Measurements from ENCODE around the gene SCLT1.

The SCLT1 gene

GRCh38 chr4:129043523-129043922 lies 49.8 kb downstream of the SCLT1 start:
- POLR2A ChIA-PET, result no interaction called here
- CTCF ChIA-PET, result interaction anchor here (0.6 to 0.9 kb wide), 2 partner anchors 67 to 215 kb away, joined by 3 read pairs; no protein-coding TSS in a partner anchor
- Histone ChIP-seq H3K36me3 (ENCODE audit: control insufficient read depth in 4 of 4, insufficient read depth in 4 of 4, low read length in 3 of 4) (peaks cover 3 to 8% (median 4%) of the 10 kb centered on the region in 4 experiments), H3K4me3 (ENCODE audit: control insufficient read depth in 1 of 7, extremely low read depth in 1 of 7, insufficient read depth in 4 of 7, low read depth in 2 of 7, low read length in 6 of 7) (no peak overlapping the region), H3K27me3 (replicated peaks in 2 of 5; ENCODE audit: control insufficient read depth in 4 of 5, insufficient read depth in 5 of 5, low read length in 4 of 5) (no peaks in the 10 kb centered on the region), H3K4me1 (ENCODE audit: control extremely low read depth in 1 of 4, control insufficient read depth in 4 of 4, insufficient read depth in 4 of 4, low read length in 3 of 4) (no peaks in the 10 kb centered on the region), H3K27ac (ENCODE audit: insufficient read depth in 1 of 2, low read depth in 1 of 2, low read length in 2 of 2, poor library complexity in 1 of 2, severe bottlenecking in 2 of 2) (no peak overlapping the region), H3K9me3 (ENCODE audit: control extremely low read depth in 1 of 5, control insufficient read depth in 4 of 5, insufficient read depth in 2 of 5, low read depth in 1 of 5, low read length in 4 of 5) (no peaks in the 10 kb centered on the region)
- peak; percentile 7 to 27 (median 14) for DNase-seq

GRCh38 chr4:129040471-129040870 lies 52.9 kb downstream of the SCLT1 start:
- no CpG with 5 or more reads among the region's 2 CpGs for WGBS (ENCODE audit: insufficient coverage)
- Histone ChIP-seq H3K27ac (ENCODE audit: insufficient read depth in 1 of 2, low read depth in 1 of 2, low read length in 2 of 2, poor library complexity in 1 of 2, severe bottlenecking in 2 of 2) (no peak overlapping the region), H3K27me3 (replicated peaks in 2 of 5; ENCODE audit: control insufficient read depth in 4 of 5, insufficient read depth in 5 of 5, low read length in 4 of 5) (no peaks in the 10 kb centered on the region), H3K9me3 (ENCODE audit: control extremely low read depth in 1 of 5, control insufficient read depth in 4 of 5, insufficient read depth in 2 of 5, low read depth in 1 of 5, low read length in 4 of 5) (no peaks in the 10 kb centered on the region), H3K36me3 (ENCODE audit: control insufficient read depth in 4 of 4, insufficient read depth in 4 of 4, low read length in 3 of 4) (peaks cover 3 to 8% (median 4%) of the 10 kb centered on the region in 4 experiments), H3K4me3 (ENCODE audit: control insufficient read depth in 1 of 7, extremely low read depth in 1 of 7, insufficient read depth in 4 of 7, low read depth in 2 of 7, low read length in 6 of 7) (no peak overlapping the region), H3K4me1 (ENCODE audit: control extremely low read depth in 1 of 4, control insufficient read depth in 4 of 4, insufficient read depth in 4 of 4, low read length in 3 of 4) (no peaks in the 10 kb centered on the region)
- CTCF ChIA-PET, result interaction anchor here (0.6 kb wide), 1 partner anchor 227 kb away, joined by 3 read pairs; no protein-coding TSS in a partner anchor
- DNase-seq, result no peak
- POLR2A ChIA-PET, result no interaction called here

GRCh38 chr4:129037093-129037492 lies 56.2 kb downstream of the SCLT1 start:
- WGBS (ENCODE audit: insufficient coverage), result no CpG with 5 or more reads among the region's 1 CpG
- POLR2A ChIA-PET, result no interaction called here
- Histone ChIP-seq H3K36me3 (ENCODE audit: control insufficient read depth in 4 of 4, insufficient read depth in 4 of 4, low read length in 3 of 4) (peaks cover 3 to 8% (median 6%) of the 10 kb centered on the region in 4 experiments), H3K4me1 (ENCODE audit: control extremely low read depth in 1 of 4, control insufficient read depth in 4 of 4, insufficient read depth in 4 of 4, low read length in 3 of 4) (no peaks in the 10 kb centered on the region), H3K27me3 (replicated peaks in 2 of 5; ENCODE audit: control insufficient read depth in 4 of 5, insufficient read depth in 5 of 5, low read length in 4 of 5) (no peaks in the 10 kb centered on the region), H3K27ac (ENCODE audit: insufficient read depth in 1 of 2, low read depth in 1 of 2, low read length in 2 of 2, poor library complexity in 1 of 2, severe bottlenecking in 2 of 2) (no peak overlapping the region), H3K9me3 (ENCODE audit: control extremely low read depth in 1 of 5, control insufficient read depth in 4 of 5, insufficient read depth in 2 of 5, low read depth in 1 of 5, low read length in 4 of 5) (peaks cover 0 to under 1% (median 0%) of the 10 kb centered on the region in 5 experiments), H3K4me3 (ENCODE audit: control insufficient read depth in 1 of 7, extremely low read depth in 1 of 7, insufficient read depth in 4 of 7, low read depth in 2 of 7, low read length in 6 of 7) (no peak overlapping the region)
- CTCF ChIA-PET, result interaction anchor here (0.6 kb wide), 1 partner anchor 1033 kb away, joined by 3 read pairs; no protein-coding TSS in a partner anchor
- no peak for DNase-seq

GRCh38 chr4:129014566-129015509 lies 78.5 kb downstream of the SCLT1 start:
- CTCF ChIA-PET, result no interaction called here
- H3K36me3 ChIP-seq (ENCODE audit: control insufficient read depth in 4 of 4, insufficient read depth in 4 of 4, low read length in 3 of 4), result peaks cover 0 to 16% (median 5%) of the 10 kb centered on the region in 4 experiments
- 100% methylated on average over 3 of the region's 5 CpGs for WGBS (ENCODE audit: insufficient coverage)
- no peak overlapping the region for H3K4me3 ChIP-seq (ENCODE audit: control insufficient read depth in 1 of 7, extremely low read depth in 1 of 7, insufficient read depth in 4 of 7, low read depth in 2 of 7, low read length in 6 of 7)
- DNase-seq, result no peak
- POLR2A ChIA-PET, result no interaction called here
- no peaks in the 10 kb centered on the region for H3K27me3 ChIP-seq (replicated peaks in 2 of 5; ENCODE audit: control insufficient read depth in 4 of 5, insufficient read depth in 5 of 5, low read length in 4 of 5)
- no peak overlapping the region for H3K27ac ChIP-seq (ENCODE audit: insufficient read depth in 1 of 2, low read depth in 1 of 2, low read length in 2 of 2, poor library complexity in 1 of 2, severe bottlenecking in 2 of 2)
- peaks cover 0 to 51% (median 12%) of the 10 kb centered on the region in 5 experiments for H3K9me3 ChIP-seq (ENCODE audit: control extremely low read depth in 1 of 5, control insufficient read depth in 4 of 5, insufficient read depth in 2 of 5, low read depth in 1 of 5, low read length in 4 of 5)
- no peaks in the 10 kb centered on the region for H3K4me1 ChIP-seq (ENCODE audit: control extremely low read depth in 1 of 4, control insufficient read depth in 4 of 4, insufficient read depth in 4 of 4, low read length in 3 of 4)

- no peak overlapping the region for H3K4me3 ChIP-seq (ENCODE audit: control insufficient read depth in 1 of 7, extremely low read depth in 1 of 7, insufficient read depth in 4 of 7, low read depth in 2 of 7, low read length in 6 of 7)
- POLR2A ChIA-PET, result no interaction called here
- H3K4me1 ChIP-seq (ENCODE audit: control extremely low read depth in 1 of 4, control insufficient read depth in 4 of 4, insufficient read depth in 4 of 4, low read length in 3 of 4), result no peaks in the 10 kb centered on the region
- H3K36me3 ChIP-seq (ENCODE audit: control insufficient read depth in 4 of 4, insufficient read depth in 4 of 4, low read length in 3 of 4), result no peaks in the 10 kb centered on the region
- H3K27ac ChIP-seq (ENCODE audit: insufficient read depth in 1 of 2, low read depth in 1 of 2, low read length in 2 of 2, poor library complexity in 1 of 2, severe bottlenecking in 2 of 2), result no peak overlapping the region
- WGBS (ENCODE audit: insufficient coverage), result 100% methylated on average over 2 of the region's 4 CpGs
- no peaks in the 10 kb centered on the region for H3K27me3 ChIP-seq (replicated peaks in 2 of 5; ENCODE audit: control insufficient read depth in 4 of 5, insufficient read depth in 5 of 5, low read length in 4 of 5)
- peaks cover 0 to 34% (median 7%) of the 10 kb centered on the region in 5 experiments for H3K9me3 ChIP-seq (ENCODE audit: control extremely low read depth in 1 of 5, control insufficient read depth in 4 of 5, insufficient read depth in 2 of 5, low read depth in 1 of 5, low read length in 4 of 5)
- CTCF ChIA-PET, result no interaction called here
- DNase-seq, result no peak
These were observed 85.2 kb downstream of the SCLT1 start for GRCh38 chr4:129008096-129008495.

GRCh38 chr4:128986908-128987307 lies 106.4 kb downstream of the SCLT1 start:
- no peak for DNase-seq
- CTCF ChIA-PET, result interaction anchor here (0.6 kb wide), 1 partner anchor 257 kb away, joined by 3 read pairs; no protein-coding TSS in a partner anchor
- 100% methylated on average over 2 of the region's 4 CpGs for WGBS (ENCODE audit: insufficient coverage)

GRCh38 chr4:128986019-128986418 lies 107.3 kb downstream of the SCLT1 start:
- no peaks in the 10 kb centered on the region for H3K27me3 ChIP-seq (replicated peaks in 2 of 5; ENCODE audit: control insufficient read depth in 4 of 5, insufficient read depth in 5 of 5, low read length in 4 of 5)
- no peak for DNase-seq
- H3K4me1 ChIP-seq (ENCODE audit: control extremely low read depth in 1 of 4, control insufficient read depth in 4 of 4, insufficient read depth in 4 of 4, low read length in 3 of 4), result no peaks in the 10 kb centered on the region
- ChIA-PET POLR2A (no interaction called here), CTCF (no interaction called here)
- H3K27ac ChIP-seq (ENCODE audit: insufficient read depth in 1 of 2, low read depth in 1 of 2, low read length in 2 of 2, poor library complexity in 1 of 2, severe bottlenecking in 2 of 2), result no peak overlapping the region
- H3K4me3 ChIP-seq (ENCODE audit: control insufficient read depth in 1 of 7, extremely low read depth in 1 of 7, insufficient read depth in 4 of 7, low read depth in 2 of 7, low read length in 6 of 7), result no peak overlapping the region
- WGBS (ENCODE audit: insufficient coverage), result 100% methylated on average over 1 of the region's 2 CpGs
- H3K9me3 ChIP-seq (ENCODE audit: control extremely low read depth in 1 of 5, control insufficient read depth in 4 of 5, insufficient read depth in 2 of 5, low read depth in 1 of 5, low read length in 4 of 5), result peaks cover 0 to 2% (median 2%) of the 10 kb centered on the region in 5 experiments
- peaks cover 9 to 25% (median 12%) of the 10 kb centered on the region in 4 experiments for H3K36me3 ChIP-seq (ENCODE audit: control insufficient read depth in 4 of 4, insufficient read depth in 4 of 4, low read length in 3 of 4)

More at GRCh38 chr4:128986908-128987307, 106.4 kb downstream of the SCLT1 start:
- Histone ChIP-seq H3K9me3 (ENCODE audit: control extremely low read depth in 1 of 5, control insufficient read depth in 4 of 5, insufficient read depth in 2 of 5, low read depth in 1 of 5, low read length in 4 of 5) (peaks cover 0 to 2% (median 2%) of the 10 kb centered on the region in 5 experiments), H3K4me1 (ENCODE audit: control extremely low read depth in 1 of 4, control insufficient read depth in 4 of 4, insufficient read depth in 4 of 4, low read length in 3 of 4) (no peaks in the 10 kb centered on the region), H3K27ac (ENCODE audit: insufficient read depth in 1 of 2, low read depth in 1 of 2, low read length in 2 of 2, poor library complexity in 1 of 2, severe bottlenecking in 2 of 2) (no peak overlapping the region), H3K27me3 (replicated peaks in 2 of 5; ENCODE audit: control insufficient read depth in 4 of 5, insufficient read depth in 5 of 5, low read length in 4 of 5) (no peaks in the 10 kb centered on the region), H3K4me3 (ENCODE audit: control insufficient read depth in 1 of 7, extremely low read depth in 1 of 7, insufficient read depth in 4 of 7, low read depth in 2 of 7, low read length in 6 of 7) (no peak overlapping the region), H3K36me3 (ENCODE audit: control insufficient read depth in 4 of 4, insufficient read depth in 4 of 4, low read length in 3 of 4) (peaks cover 9 to 25% (median 12%) of the 10 kb centered on the region in 4 experiments)
- POLR2A ChIA-PET, result no interaction called here

Measured in common myeloid progenitor, CD34-positive (primary cell).